Epithelial cell of proximal tubule (primary cell): ENCODE data around the gene ABHD8. TPM values are rescaled to one million over a fixed set of nuclear protein-coding genes. Genes with fewer than 3 reads are reported as not detected.

Experiments
- DNase-seq: peaks from one replicate; pipeline ENCODE4 v3.0.0-alpha.2; 2011; ENCODE audit warnings: low read depth
- H3K4me3 ChIP-seq: 2 replicates; pipeline ENCODE4 v1.5.1; 2011; ENCODE audit warnings: low read depth, mild to moderate bottlenecking, low read length
- total RNA-seq: library from RNA; depleted of rRNA; stranded (reverse); fragments of >200 nt; gene quantifications from 2 replicates; pipeline ENCODE4 v1.2.3, GENCODE V29; 2015
- TF ChIP-seq, protein P1 (sequence below): conservative IDR thresholded peaks from 2 replicates; pipeline ENCODE4 v1.5.1; 2012; ENCODE audit warnings: low read depth, mild to moderate bottlenecking, low read length

ABHD8 gene
- total RNA-seq, 1 donor from 2014 or later: 10.3 TPM

- H3K4me3 ChIP-seq: no peak overlapping the region
- no peak for DNase-seq
- TF ChIP-seq, protein P1, sequence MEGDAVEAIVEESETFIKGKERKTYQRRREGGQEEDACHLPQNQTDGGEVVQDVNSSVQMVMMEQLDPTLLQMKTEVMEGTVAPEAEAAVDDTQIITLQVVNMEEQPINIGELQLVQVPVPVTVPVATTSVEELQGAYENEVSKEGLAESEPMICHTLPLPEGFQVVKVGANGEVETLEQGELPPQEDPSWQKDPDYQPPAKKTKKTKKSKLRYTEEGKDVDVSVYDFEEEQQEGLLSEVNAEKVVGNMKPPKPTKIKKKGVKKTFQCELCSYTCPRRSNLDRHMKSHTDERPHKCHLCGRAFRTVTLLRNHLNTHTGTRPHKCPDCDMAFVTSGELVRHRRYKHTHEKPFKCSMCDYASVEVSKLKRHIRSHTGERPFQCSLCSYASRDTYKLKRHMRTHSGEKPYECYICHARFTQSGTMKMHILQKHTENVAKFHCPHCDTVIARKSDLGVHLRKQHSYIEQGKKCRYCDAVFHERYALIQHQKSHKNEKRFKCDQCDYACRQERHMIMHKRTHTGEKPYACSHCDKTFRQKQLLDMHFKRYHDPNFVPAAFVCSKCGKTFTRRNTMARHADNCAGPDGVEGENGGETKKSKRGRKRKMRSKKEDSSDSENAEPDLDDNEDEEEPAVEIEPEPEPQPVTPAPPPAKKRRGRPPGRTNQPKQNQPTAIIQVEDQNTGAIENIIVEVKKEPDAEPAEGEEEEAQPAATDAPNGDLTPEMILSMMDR: peak; percentile 87
Measured at GRCh38 chr19:17260842-17261325, 42.3 kb downstream of the ABHD8 start.

- DNase-seq: no peak
- no peak overlapping the region for H3K4me3 ChIP-seq
- TF ChIP-seq, protein P1: no peak
Measured at GRCh38 chr19:17259934-17260333, 43.3 kb downstream of the ABHD8 start.

- H3K4me3 ChIP-seq: no peak overlapping the region
Measured at GRCh38 chr19:17259118-17259780, 44.0 kb downstream of the ABHD8 start.

DNA sequence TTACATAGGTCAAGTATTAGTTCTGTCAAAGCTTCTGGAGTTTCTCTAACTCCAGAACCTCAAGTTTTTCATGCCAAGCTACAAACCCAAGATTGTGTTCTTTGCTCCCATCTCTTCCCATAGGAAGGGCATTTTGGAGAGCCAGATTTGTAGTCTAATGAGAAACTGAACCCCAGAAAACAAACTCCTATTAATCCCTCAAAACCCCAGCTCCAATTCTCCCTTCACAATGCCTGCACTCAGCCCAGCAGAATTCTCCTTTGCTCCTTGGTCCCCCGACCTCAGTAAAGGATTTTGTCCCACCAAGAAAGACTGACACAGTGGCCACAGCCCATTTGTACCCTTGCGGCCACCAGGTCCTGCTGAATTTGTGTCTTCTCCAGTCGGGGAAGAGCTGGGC lies 47.1 kb downstream of the ABHD8 start:
- TF ChIP-seq, protein P1: no peak
- DNase-seq: no peak
- no peak overlapping the region for H3K4me3 ChIP-seq

More at GRCh38 chr19:17259118-17259780, 44.0 kb downstream of the ABHD8 start:
- TF ChIP-seq, protein P1: no peak
- no peak for DNase-seq

DNA sequence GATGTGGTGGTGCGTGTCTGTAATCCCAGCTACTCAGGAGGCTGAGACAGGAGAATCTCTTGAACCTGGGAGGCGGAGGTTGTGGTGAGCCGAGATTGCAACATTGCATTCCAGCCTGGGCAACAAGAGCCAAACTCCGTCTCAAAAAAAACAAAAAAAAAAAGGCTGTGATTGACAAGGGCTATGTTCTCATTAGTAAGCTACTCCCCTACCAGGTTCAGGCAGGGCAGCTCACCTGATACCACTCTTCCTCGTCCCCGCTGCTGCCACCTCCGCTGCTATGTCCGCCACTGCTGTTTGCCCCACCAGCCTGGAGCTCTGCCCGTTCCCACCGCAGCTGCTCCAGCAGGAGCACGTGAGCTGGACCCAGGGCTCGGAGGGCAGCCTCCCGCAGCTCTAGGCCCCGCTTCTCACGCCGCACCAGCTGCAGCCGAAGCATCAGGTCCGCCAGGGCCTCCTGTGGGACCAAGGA lies 48.0 kb downstream of the ABHD8 start:
- DNase-seq: no peak
- no peak overlapping the region for H3K4me3 ChIP-seq
- TF ChIP-seq, protein P1: no peak

- TF ChIP-seq, protein P1: no peak
- no peak overlapping the region for H3K4me3 ChIP-seq
- no peak for DNase-seq
Measured at GRCh38 chr19:17254636-17255035, 48.6 kb downstream of the ABHD8 start.
